ENCODE measurements around the gene CCDC144A.
"Not testable (repeated sequence)": the region's sequence is repeated elsewhere in the genome, so short reads cannot be mapped to it uniquely, and the experiment has no call there.

The CCDC144A gene

GRCh38 chr17:16751224-16751923 lies 61.3 kb downstream of the CCDC144A start:
- peak; percentile 41 for DNase-seq (ENCODE audit: low spot score)

- DNase-seq (ENCODE audit: low spot score): not testable (repeated sequence)
Measured at GRCh38 chr17:16751924-16752287, 61.9 kb downstream of the CCDC144A start.

- not testable (repeated sequence) for DNase-seq (ENCODE audit: low spot score)
Measured at GRCh38 chr17:16757520-16757919, 67.5 kb downstream of the CCDC144A start.

GRCh38 chr17:16758177-16758576 lies 68.1 kb downstream of the CCDC144A start:
- not testable (repeated sequence) for DNase-seq (ENCODE audit: low spot score)

GRCh38 chr17:16768290-16769175 lies 78.5 kb downstream of the CCDC144A start:
- DNase-seq (ENCODE audit: low spot score): not testable (repeated sequence)

GRCh38 chr17:16772394-16773145 lies 82.5 kb downstream of the CCDC144A start:
- not testable (repeated sequence) for DNase-seq (ENCODE audit: low spot score)

- not testable (repeated sequence) for DNase-seq (ENCODE audit: low spot score)
Measured at GRCh38 chr17:16773146-16773522, 83.1 kb downstream of the CCDC144A start.

- not testable (repeated sequence) for DNase-seq (ENCODE audit: low spot score)
Measured at GRCh38 chr17:16787851-16788250, 97.8 kb downstream of the CCDC144A start.

GRCh38 chr17:16788889-16789536 lies 99.0 kb downstream of the CCDC144A start:
- not testable (repeated sequence) for DNase-seq (ENCODE audit: low spot score)

GRCh38 chr17:16789622-16790021 lies 99.6 kb downstream of the CCDC144A start:
- not testable (repeated sequence) for DNase-seq (ENCODE audit: low spot score)

- not testable (repeated sequence) for DNase-seq (ENCODE audit: low spot score)
Measured at GRCh38 chr17:16790313-16790871, 100.4 kb downstream of the CCDC144A start.

GRCh38 chr17:16794215-16794614 lies 104.2 kb downstream of the CCDC144A start:
- not testable (repeated sequence) for DNase-seq (ENCODE audit: low spot score)

GRCh38 chr17:16795894-16796293 lies 105.9 kb downstream of the CCDC144A start:
- not testable (repeated sequence) for DNase-seq (ENCODE audit: low spot score)

- DNase-seq (ENCODE audit: low spot score): not testable (repeated sequence)
Measured at GRCh38 chr17:16804851-16805250, 114.8 kb downstream of the CCDC144A start.

- not testable (repeated sequence) for DNase-seq (ENCODE audit: low spot score)
Measured at GRCh38 chr17:16806599-16806998, 116.6 kb downstream of the CCDC144A start.

GRCh38 chr17:16807620-16808019 lies 117.6 kb downstream of the CCDC144A start:
- not testable (repeated sequence) for DNase-seq (ENCODE audit: low spot score)

- not testable (repeated sequence) for DNase-seq (ENCODE audit: low spot score)
Measured at GRCh38 chr17:16810236-16810635, 120.2 kb downstream of the CCDC144A start.

GRCh38 chr17:16812126-16812525 lies 122.1 kb downstream of the CCDC144A start:
- DNase-seq (ENCODE audit: low spot score): not testable (repeated sequence)

GRCh38 chr17:16814439-16814838 lies 124.4 kb downstream of the CCDC144A start:
- no peak for DNase-seq (ENCODE audit: low spot score)

- no peak for DNase-seq (ENCODE audit: low spot score)
Measured at GRCh38 chr17:16817201-16817600, 127.2 kb downstream of the CCDC144A start.

- DNase-seq (ENCODE audit: low spot score): not testable (repeated sequence)
Measured at GRCh38 chr17:16817940-16818339, 127.9 kb downstream of the CCDC144A start.

All from RKO (cell line).